IPS-NIHi11 (cell line): ENCODE data around the gene ANTXR1.
"Not testable (repeated sequence)": the region's sequence is repeated elsewhere in the genome, so short reads cannot be mapped to it uniquely, and the experiment has no call there.

Source experiments
- DNase-seq: peaks from one replicate; pipeline ENCODE4 v3.0.0; 2012; ENCODE audit warnings: mixed read lengths, low spot score

The ANTXR1 gene

GRCh38 chr2:69237070-69237670, 224.2 kb downstream of the ANTXR1 start:
- DNase-seq: no peak

- no peak for DNase-seq
These were observed 225.6 kb downstream of the ANTXR1 start for GRCh38 chr2:69238449-69239031.

- DNase-seq: no peak
These were observed 228.1 kb downstream of the ANTXR1 start for GRCh38 chr2:69241093-69241492.

- DNase-seq: no peak
These were observed 228.9 kb downstream of the ANTXR1 start for GRCh38 chr2:69241664-69242514.

GRCh38 chr2:69242651-69243051, 229.7 kb downstream of the ANTXR1 start:
- no peak for DNase-seq

- no peak for DNase-seq
These were observed 230.7 kb downstream of the ANTXR1 start for GRCh38 chr2:69243652-69244051.

GRCh38 chr2:69244882-69245281, 231.9 kb downstream of the ANTXR1 start:
- DNase-seq: no peak

- DNase-seq: no peak
These were observed 234.6 kb downstream of the ANTXR1 start for GRCh38 chr2:69247583-69247982.

- DNase-seq: no peak
These were observed 235.3 kb downstream of the ANTXR1 start for GRCh38 chr2:69248232-69248631.

GRCh38 chr2:69250981-69251380, 238.0 kb downstream of the ANTXR1 start:
- DNase-seq: no peak

- DNase-seq: no peak
These were observed 239.0 kb downstream of the ANTXR1 start for GRCh38 chr2:69251943-69252342.

GRCh38 chr2:69253112-69253511, 240.1 kb downstream of the ANTXR1 start:
- DNase-seq: no peak

- DNase-seq: no peak
These were observed 240.8 kb downstream of the ANTXR1 start for GRCh38 chr2:69253611-69254301.

- no peak for DNase-seq
These were observed 242.8 kb downstream of the ANTXR1 start for GRCh38 chr2:69255760-69256159.

- DNase-seq: not testable (repeated sequence)
These were observed 247.1 kb downstream of the ANTXR1 start for GRCh38 chr2:69259994-69260591.

GRCh38 chr2:69260666-69261065, 247.7 kb downstream of the ANTXR1 start:
- no peak for DNase-seq

- no peak for DNase-seq
These were observed 256.4 kb downstream of the ANTXR1 start for GRCh38 chr2:69269330-69269729.

- no peak for DNase-seq
These were observed 258.9 kb downstream of the ANTXR1 start for GRCh38 chr2:69271831-69272257.

GRCh38 chr2:69272803-69273471, 260.0 kb downstream of the ANTXR1 start:
- no peak for DNase-seq

- no peak for DNase-seq
These were observed 262.5 kb downstream of the ANTXR1 start for GRCh38 chr2:69275490-69275889.

- DNase-seq: no peak
These were observed 265.4 kb downstream of the ANTXR1 start for GRCh38 chr2:69278366-69278765.

GRCh38 chr2:69279211-69279610, 266.2 kb downstream of the ANTXR1 start:
- no peak for DNase-seq
